ENCODE data around the gene ATP6V1G3. TPM values are rescaled to one million over a fixed set of nuclear protein-coding genes. Genes with fewer than 3 reads are reported as not detected.
"Not testable (repeated sequence)": the region's sequence is repeated elsewhere in the genome, so short reads cannot be mapped to it uniquely, and the experiment has no call there.

ATP6V1G3 gene
- polyA plus RNA-seq, 4 donors, result 4.3 to 8.1 (median 4.9) TPM; not detected in 1

DNA sequence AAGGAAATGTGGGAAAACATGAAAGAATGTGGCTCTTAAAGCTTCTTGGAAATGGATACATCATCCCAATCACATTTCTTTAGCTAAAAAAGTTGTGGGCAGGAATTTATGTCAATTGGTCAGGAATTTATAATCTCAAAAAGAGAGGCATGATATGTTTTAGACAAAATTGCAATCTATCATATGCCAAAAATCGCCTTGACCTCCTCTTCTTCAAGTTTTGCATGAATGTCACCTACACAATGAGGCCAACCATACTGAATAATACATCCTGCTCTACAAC, 42.4 kb downstream of the ATP6V1G3 start:
- DNase-seq (ENCODE audit: low read depth in 4 of 4, low spot score in 3 of 4), result no peak

DNA sequence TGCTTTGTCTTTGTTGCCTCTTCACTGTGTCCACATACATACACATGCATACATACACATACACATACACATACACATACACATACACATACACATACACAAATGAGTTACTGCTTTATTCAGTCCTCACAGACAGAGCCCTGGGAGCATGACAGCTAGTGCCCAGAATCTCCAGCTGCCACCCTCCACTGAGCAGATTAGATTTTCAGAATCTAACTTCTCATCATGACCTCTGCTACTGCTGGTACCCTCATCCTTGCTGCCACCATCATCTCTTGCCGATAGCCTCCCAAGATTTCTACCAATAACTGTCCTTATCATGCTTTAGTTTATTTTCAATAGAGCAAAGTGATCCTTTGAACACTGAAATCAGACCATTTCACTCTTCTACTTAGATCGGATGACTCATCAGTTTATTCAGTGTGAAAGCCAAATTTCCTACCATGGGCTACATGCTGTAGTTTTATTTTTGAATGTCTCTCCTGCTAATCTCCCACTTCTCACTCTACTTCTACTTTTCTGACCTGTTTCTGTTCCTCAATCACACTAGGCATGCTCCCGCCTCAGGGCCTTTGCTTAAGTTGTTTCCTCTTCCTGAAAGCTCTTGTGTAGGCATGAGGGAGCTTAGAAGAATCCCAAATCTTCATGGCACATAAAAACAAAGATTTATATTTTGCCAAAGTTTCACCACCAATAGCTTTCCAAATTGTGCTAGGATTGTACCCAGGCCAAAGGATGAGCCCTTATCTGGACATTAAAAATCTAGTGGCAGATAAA, 43.0 kb downstream of the ATP6V1G3 start:
- no peak for DNase-seq (ENCODE audit: low read depth in 4 of 4, low spot score in 3 of 4)

DNA sequence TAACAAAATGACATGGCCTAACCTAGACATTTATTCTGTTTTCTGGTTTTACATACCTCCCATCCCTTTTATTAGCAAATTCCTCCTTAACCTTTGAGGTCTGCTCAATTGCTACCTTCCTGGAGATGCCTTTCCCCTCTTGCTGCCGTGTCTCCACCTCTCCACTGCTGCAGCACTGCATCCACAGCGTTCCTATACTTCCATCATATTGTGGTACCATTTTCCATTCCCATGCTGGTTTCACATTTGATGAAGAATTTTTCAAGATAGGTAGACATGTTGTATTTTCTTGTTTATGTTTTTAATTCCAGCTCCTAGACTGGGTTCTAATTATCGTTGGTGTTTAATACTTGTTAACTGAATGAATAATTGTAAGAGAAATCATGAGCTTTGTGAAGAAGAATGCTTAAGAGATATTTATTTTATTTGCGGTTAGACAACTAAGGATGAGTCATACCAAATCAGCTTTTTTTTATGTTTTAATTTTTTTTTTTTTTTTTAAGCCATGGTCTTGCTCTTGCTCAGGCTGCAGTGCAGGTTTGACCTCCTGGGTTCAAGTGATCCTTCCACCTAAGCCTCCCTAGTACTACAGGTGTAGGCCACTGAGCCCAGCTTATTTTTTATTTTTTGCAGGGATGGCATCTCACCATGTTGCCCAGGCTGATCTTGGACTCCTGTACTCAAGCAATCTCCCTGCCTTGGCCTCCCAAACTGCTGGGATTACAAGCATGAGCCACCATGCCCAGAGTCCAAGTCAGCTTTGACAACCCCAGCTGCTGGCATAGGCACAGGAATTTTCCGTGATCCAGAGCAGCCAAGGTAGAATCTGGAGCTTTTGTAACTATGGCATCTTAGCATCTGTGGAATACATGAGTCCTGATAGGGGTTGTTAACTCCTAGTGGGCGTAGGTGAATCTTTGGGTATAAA, 44.0 kb downstream of the ATP6V1G3 start:
- DNase-seq (ENCODE audit: low read depth in 4 of 4, low spot score in 3 of 4), result no peak

DNA sequence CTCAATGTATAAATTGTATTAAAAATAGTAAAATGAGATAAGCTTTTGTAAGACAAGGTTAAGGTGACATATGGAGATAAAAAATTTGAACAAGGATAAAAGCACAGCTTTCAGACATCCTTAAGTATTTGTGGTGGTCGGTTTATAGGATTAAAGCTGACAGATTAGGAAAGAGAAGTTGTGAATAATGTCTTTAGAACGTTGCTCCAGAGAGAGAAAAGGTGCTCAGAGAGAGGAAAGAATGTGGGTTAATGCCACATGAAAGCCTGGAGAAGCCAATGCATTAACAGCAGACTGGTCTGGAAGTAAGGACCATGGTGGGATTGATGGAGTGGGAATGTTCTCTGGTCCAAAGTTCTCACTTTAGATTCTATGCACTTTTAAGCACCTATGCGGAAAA, 44.8 kb downstream of the ATP6V1G3 start:
- no peak for DNase-seq (ENCODE audit: low read depth in 4 of 4, low spot score in 3 of 4)

DNA sequence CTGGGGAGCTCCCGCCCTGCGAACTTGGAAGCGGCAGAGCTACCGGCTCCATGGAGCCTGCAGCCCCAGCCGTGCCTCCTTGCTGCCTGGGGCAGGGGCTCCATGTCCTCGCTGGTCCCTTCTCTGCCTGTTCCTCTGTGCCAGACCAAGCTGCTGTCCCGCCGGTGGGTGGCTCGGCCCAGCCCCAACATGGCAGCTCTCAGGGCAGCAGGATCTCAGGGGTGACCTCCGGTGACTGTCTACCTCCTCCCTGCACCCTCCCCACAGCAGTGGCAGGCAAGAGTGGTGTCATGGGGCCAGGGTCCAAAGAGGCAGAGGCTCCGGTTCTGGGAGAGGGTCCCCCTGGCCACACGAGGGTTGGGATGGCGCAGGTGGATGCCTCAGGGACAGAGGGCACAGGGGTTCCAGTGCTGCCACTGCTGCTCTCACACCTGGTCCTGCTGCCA, 45.8 kb downstream of the ATP6V1G3 start:
- DNase-seq (ENCODE audit: low read depth in 4 of 4, low spot score in 3 of 4), result no peak

DNA sequence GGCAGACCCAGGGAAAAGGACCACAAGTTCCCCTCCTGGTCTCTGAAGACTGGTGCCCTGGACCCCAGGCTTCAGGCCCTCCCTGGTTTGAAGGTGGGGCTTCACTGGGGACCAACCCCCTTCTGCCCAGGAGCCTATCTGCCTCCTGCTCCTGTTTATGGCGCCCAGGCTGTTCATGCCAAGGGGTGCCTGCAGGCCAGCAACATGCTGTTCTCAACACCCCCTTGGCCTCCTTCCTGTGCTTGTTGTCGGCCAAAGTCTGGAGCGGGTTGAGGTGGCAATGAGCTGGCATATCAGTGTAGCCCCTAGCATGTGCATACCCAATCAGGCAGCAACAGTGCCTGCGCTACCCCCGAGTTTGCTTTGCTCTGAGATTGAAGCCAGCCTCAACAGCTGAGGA, 46.3 kb downstream of the ATP6V1G3 start:
- no peak for DNase-seq (ENCODE audit: low read depth in 4 of 4, low spot score in 3 of 4)

DNA sequence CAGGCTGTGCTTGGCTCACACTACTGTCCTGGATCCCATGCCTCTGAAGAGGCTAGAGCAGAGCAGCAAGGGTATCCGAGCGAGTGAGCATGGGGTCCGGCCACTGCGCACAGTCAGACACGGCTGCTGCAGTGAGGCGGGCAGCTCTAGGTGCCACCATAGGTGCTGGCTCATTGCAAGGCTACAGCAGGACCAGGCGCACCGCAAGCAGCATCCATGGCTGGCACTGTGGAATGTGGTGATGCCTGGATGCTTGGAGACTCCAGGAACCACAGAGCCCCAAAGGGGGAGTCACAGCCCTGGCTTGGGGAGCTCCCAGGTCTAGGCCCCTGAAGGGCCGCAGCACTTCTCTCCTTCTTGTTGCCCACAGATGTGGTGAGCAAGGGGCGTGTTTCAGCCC, 47.2 kb downstream of the ATP6V1G3 start:
- no peak for DNase-seq (ENCODE audit: low read depth in 4 of 4, low spot score in 3 of 4)

DNA sequence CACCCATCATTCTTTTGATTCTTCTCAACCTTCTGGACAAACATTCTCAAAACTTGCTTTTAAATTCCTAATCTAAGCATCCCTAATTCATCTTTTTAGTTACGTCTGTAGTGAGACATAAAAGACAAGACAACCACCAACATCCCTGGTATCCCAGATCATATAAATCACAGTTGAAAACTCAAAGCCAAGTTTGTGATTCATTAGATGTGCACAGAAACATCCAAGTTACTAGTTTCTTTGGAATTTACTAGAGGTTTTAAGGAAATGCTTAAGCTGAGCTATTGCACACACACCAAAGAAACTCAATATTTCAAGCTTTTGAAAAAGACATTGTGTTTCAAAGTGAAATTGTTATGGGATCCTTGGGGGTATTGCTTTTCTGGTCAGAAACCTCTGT, 47.6 kb downstream of the ATP6V1G3 start:
- no peak for DNase-seq (ENCODE audit: low read depth in 4 of 4, low spot score in 3 of 4)

DNA sequence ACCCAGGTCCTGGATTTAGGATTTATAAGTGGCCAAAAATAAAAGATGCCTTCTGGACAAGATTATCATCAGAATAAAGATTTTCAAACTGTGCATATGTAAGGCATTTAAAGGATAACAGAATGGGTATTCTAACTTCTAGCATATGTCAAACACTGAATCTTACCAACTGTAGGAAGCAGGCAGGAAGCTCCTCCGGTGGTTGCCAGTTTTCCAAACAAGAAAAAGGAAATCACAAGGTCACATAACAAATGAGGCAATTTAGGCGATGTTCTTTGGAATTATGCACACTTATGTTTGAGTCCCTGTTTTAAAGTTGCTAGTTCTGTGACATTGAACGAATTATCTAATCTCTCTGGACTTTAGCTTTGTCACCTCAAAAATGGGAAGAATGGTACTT, 48.9 kb downstream of the ATP6V1G3 start:
- no peak for DNase-seq (ENCODE audit: low read depth in 4 of 4, low spot score in 3 of 4)

DNA sequence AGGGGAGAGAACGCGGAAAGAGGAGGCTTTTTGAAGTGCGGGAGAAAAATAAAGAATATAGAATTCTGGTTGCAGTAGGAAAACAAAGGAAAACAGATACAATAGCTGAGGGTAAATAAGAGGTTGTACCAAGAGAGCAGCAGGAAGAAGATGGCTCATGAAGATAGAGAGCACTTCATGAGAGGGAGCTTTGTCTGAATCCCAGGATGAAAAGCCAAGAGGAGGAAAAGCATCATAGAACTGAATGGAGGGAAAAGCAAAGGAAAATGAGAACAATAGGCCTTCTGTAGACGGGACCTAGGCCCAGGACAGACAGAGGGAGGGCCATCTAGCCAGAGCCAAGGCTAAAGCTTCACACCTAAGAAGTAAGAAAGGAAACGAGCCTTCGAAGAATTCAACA, 49.5 kb downstream of the ATP6V1G3 start:
- DNase-seq (ENCODE audit: low read depth in 4 of 4, low spot score in 3 of 4), result no peak

DNA sequence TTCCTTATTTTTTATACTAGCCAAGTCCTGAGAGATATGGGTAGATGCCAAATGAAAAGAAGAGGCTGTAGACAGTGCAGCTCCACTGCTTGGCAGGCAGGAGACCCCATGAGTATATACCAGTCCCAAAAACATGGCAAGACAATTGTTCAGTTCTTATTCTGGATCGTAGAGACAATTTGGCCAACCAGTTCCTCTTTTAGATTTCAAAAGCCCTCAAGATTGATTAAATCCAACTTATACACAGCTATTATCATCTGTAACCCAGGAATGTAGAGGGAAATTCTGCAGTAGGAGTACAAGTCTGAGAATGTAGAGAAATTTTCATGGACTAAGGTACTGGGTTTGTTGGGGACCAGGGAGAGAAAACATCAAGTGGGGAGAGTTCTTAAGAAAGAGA, 50.3 kb downstream of the ATP6V1G3 start:
- DNase-seq (ENCODE audit: low read depth in 4 of 4, low spot score in 3 of 4), result no peak

DNA sequence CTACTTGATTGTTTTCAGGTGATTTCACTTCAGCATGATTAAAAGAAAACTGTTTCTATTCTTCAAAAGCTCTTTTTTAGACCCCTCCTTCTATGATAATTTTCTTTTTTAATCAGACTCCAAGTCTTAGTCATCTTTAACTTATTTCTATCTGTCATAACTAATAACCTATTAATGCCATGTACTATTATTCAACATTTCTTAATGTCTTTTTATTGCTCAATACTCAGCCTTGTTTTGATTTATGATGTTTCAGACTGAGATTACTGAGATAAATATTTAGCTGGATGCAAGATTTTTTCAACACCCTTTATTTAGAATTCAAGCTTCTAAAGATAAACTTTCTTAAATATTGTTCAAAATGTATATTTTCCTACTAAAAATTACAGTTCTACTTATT, 53.6 kb downstream of the ATP6V1G3 start:
- DNase-seq (ENCODE audit: low read depth in 4 of 4, low spot score in 3 of 4), result no peak

DNA sequence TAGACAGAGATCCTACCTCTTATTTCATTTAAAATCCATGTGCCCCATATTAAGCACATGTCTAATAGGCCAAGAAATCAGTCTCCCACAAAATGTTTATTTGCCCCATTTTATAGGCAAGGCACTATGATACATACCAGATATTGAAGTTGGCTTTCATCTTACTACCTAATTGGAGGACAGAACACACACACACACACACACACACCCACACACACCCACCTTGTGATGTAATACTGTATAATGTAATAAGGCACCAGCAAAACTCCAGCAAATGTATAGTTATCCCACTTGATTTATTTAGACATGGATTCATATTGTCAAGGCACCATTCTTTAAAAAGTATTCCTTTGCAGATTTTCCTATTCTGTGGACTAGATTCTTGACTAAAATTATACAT, 56.8 kb downstream of the ATP6V1G3 start:
- no peak for DNase-seq (ENCODE audit: low read depth in 4 of 4, low spot score in 3 of 4)

DNA sequence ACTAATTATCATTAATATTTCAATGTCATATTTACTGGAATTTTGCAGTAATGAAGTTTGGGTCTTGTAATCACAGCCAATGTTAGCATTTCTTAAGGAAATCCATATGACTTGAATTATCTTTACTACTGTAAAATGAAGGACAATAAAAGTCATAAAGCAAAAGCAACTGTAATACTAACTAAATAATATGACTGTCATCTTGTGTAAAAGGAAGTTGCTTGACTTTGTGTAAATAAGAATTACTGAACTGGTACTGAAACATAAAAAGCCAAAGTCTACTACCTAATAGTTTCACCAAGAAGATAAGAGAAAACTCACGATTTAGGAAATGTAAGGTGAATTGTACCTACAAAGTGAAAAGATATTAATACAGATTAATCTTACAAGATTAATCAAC, 57.5 kb downstream of the ATP6V1G3 start:
- no peak for DNase-seq (ENCODE audit: low read depth in 4 of 4, low spot score in 3 of 4)

DNA sequence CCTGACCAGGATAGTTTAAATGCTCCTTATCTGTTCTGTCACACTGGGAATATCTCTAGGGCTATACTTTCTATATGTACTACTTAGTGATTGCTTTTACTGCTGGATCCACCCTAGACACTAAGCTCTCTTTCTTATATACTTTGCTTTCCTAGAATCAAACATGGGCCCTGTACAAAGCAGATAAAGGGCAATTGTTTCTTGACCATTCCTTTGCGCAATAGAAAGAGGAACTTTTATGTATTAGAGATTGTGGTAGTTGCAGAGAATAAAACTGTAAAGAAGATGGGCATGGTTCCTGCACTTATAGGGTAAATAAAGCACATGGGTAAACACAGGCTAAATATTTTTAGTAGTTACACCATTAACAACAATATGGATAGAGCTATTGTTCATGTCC, 58.8 kb downstream of the ATP6V1G3 start:
- no peak for DNase-seq (ENCODE audit: low read depth in 4 of 4, low spot score in 3 of 4)

DNA sequence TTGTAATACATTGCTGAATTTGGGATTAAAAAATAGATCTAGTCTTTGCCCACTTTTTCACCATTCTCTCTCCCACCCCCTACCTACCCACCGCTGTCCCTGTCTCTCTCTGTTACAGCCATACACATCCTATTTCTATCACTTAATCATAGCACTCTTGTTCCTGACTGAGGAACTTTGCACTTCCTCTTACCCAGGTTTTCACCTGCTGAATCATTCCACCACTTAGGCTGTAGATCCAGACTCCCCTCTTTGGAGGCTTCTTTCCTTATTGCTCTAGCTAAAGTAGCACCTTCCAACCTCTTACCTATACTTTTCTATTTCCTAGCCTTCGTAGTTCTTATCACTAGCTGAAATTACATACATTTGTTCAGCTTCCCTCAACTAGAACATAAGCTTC, 59.6 kb downstream of the ATP6V1G3 start:
- no peak for DNase-seq (ENCODE audit: low read depth in 4 of 4, low spot score in 3 of 4)

DNA sequence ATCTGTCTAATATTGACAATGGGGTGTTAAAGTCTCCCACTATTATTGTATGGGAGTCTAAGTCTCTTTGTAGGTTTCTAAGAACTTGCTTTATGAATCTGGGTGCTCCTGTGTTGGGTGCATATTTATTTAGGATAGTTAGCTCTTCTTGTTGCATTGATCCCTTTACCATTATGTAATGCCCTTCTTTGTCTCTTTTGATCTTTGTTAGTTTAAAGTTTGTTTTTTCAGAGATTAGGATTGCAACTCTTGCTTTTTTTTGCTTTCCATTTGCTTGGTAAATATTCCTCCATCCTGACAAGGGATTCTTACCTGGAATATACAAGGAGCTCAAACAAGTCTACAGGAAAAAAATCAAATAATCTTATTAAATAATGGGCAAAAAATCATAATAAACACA, 63.1 kb downstream of the ATP6V1G3 start:
- DNase-seq (ENCODE audit: low read depth in 4 of 4, low spot score in 3 of 4), result not testable (repeated sequence)

Other genes starting within 250 kb of the ATP6V1G3 start
- 1 to 10 TPM; 5.6 to 8.5 (median 6.4) TPM for gene PTPRC, start 98.4 kb upstream of the ATP6V1G3 start, polyA plus RNA-seq (ENCODE audit: insufficient read length in 4 of 4)